ENCODE data around the gene USH2A. TPM values are rescaled to one million over a fixed set of nuclear protein-coding genes. Genes with fewer than 3 reads are reported as not detected.

The USH2A gene
- polyA plus RNA-seq, 1 donor from 2014 or later = 0.17 TPM

- H3K36me3 ChIP-seq (ENCODE audit: insufficient read depth, low read length) = no peaks in the 10 kb centered on the region
These were observed 565.9 kb downstream of the USH2A start for GRCh38 chr1:215857317-215857716.

GRCh38 chr1:215845234-215845891, 577.9 kb downstream of the USH2A start:
- no peaks in the 10 kb centered on the region for H3F3A ChIP-seq (ENCODE audit: insufficient read depth, low read length, poor library complexity, severe bottlenecking)
- no peak overlapping the region for H3K27ac ChIP-seq (ENCODE audit: low read length)
- H2AFZ ChIP-seq (ENCODE audit: low read depth, low read length) = no peak overlapping the region
- no peaks in the 10 kb centered on the region for H3K9me2 ChIP-seq (ENCODE audit: insufficient read depth, low read length)
- no peaks in the 10 kb centered on the region for H4K20me1 ChIP-seq (ENCODE audit: insufficient read depth)
- no peak overlapping the region for H3K4me2 ChIP-seq (ENCODE audit: low read length)
- H3K36me3 ChIP-seq (ENCODE audit: insufficient read depth, low read length) = no peaks in the 10 kb centered on the region
- no peak overlapping the region for H3K9ac ChIP-seq (ENCODE audit: low read length)
- H3K4me3 ChIP-seq (ENCODE audit: low read length) = no peak overlapping the region
- H3K79me2 ChIP-seq (replicated peaks; ENCODE audit: insufficient read depth, low read length) = no peaks in the 10 kb centered on the region
- no peaks in the 10 kb centered on the region for H3K9me3 ChIP-seq (ENCODE audit: low read length)
- H3K27me3 ChIP-seq (ENCODE audit: insufficient read depth, low read depth, low read length) = no peaks in the 10 kb centered on the region
- TF ChIP-seq CTCF (IDR thresholded peaks at IDR 0.05; ENCODE audit: poor library complexity, severe bottlenecking) = no peak
- no peak for TF ChIP-seq MXI1 (conservative IDR thresholded peaks at IDR 0.05; ENCODE audit: poor library complexity, severe bottlenecking)
- no peak for TF ChIP-seq EZH2 (IDR thresholded peaks at IDR 0.05; ENCODE audit: borderline replicate concordance, insufficient read depth, low read length, poor library complexity, severe bottlenecking)
- TF ChIP-seq RAD21 (conservative IDR thresholded peaks at IDR 0.05) = no peak
- no peak for TF ChIP-seq EP300 (conservative IDR thresholded peaks at IDR 0.05; ENCODE audit: poor library complexity, severe bottlenecking)
- TF ChIP-seq TAF1 (IDR thresholded peaks at IDR 0.05; ENCODE audit: low read depth) = no peak
- TF ChIP-seq SMC3 (conservative IDR thresholded peaks at IDR 0.05; ENCODE audit: poor library complexity) = no peak
- TF ChIP-seq POLR2AphosphoS5 (IDR thresholded peaks at IDR 0.05) = no peak

More at GRCh38 chr1:215857317-215857716, 565.9 kb downstream of the USH2A start:
- peaks cover 6% of the 10 kb centered on the region for H3K9me3 ChIP-seq (ENCODE audit: low read length)
- H3K9me2 ChIP-seq (ENCODE audit: insufficient read depth, low read length) = no peaks in the 10 kb centered on the region
- H3K27ac ChIP-seq (ENCODE audit: low read length) = no peak overlapping the region
- no peak overlapping the region for H3K4me2 ChIP-seq (ENCODE audit: low read length)
- H4K20me1 ChIP-seq (ENCODE audit: insufficient read depth) = no peaks in the 10 kb centered on the region
- H3K27me3 ChIP-seq (ENCODE audit: insufficient read depth, low read depth, low read length) = no peaks in the 10 kb centered on the region
- H3K9ac ChIP-seq (ENCODE audit: low read length) = no peak overlapping the region
- no peaks in the 10 kb centered on the region for H3K79me2 ChIP-seq (replicated peaks; ENCODE audit: insufficient read depth, low read length)
- TF ChIP-seq EP300 (conservative IDR thresholded peaks at IDR 0.05; ENCODE audit: poor library complexity, severe bottlenecking) (no peak), RAD21 (conservative IDR thresholded peaks at IDR 0.05) (no peak), TAF1 (IDR thresholded peaks at IDR 0.05; ENCODE audit: low read depth) (no peak), MXI1 (conservative IDR thresholded peaks at IDR 0.05; ENCODE audit: poor library complexity, severe bottlenecking) (no peak), POLR2AphosphoS5 (IDR thresholded peaks at IDR 0.05) (no peak), REST (IDR thresholded peaks at IDR 0.05; ENCODE audit: borderline replicate concordance) (no peak), SMC3 (conservative IDR thresholded peaks at IDR 0.05; ENCODE audit: poor library complexity) (no peak), EZH2 (IDR thresholded peaks at IDR 0.05; ENCODE audit: borderline replicate concordance, insufficient read depth, low read length, poor library complexity, severe bottlenecking) (no peak), CTCF (IDR thresholded peaks at IDR 0.05; ENCODE audit: poor library complexity, severe bottlenecking) (no peak)
- no peaks in the 10 kb centered on the region for H3F3A ChIP-seq (ENCODE audit: insufficient read depth, low read length, poor library complexity, severe bottlenecking)
- H3K4me3 ChIP-seq (ENCODE audit: low read length) = no peak overlapping the region
- H2AFZ ChIP-seq (ENCODE audit: low read depth, low read length) = no peak overlapping the region
